Thoracic aorta (tissue), 2 donors: ENCODE measurements around the gene ASCC2. TPM values are rescaled to one million over a fixed set of nuclear protein-coding genes. Genes with fewer than 3 reads are reported as not detected.
"Not testable (repeated sequence)": the region's sequence is repeated elsewhere in the genome, so short reads cannot be mapped to it uniquely, and the experiment has no call there.

Experiments
- ATAC-seq: fragments of 150-250 bp; one replicate; pipeline ENCODE4 v1.8.0; 2017; ENCODE audit warnings: low read depth; ENCODE audit not compliant: insufficient number of reproducible peaks, low FRiP score
- DNase-seq: peaks from one replicate; pipeline ENCODE4 v3.0.0-alpha.2; 2020; ENCODE audit warnings: low spot score
- H3K27ac ChIP-seq, 2 donors: fragments of 200-600 bp; sonication (generic); 1 replicate in 1 of 2; 2 replicates in 1 of 2; pipeline ENCODE4 v1.5.1; 2016; ENCODE audit warnings: mild to moderate bottlenecking in 2 of 2, moderate library complexity in 2 of 2
- H3K27me3 ChIP-seq: fragments of 200-600 bp; sonication (generic); replicated peaks from 2 replicates; pipeline ENCODE4 v1.6.0; 2016; ENCODE audit warnings: mild to moderate bottlenecking; ENCODE audit not compliant: insufficient read depth
- H3K36me3 ChIP-seq: fragments of 200-600 bp; sonication (generic); one replicate; pipeline ENCODE4 v1.5.1; 2016
- H3K4me1 ChIP-seq, 2 donors: fragments of 200-600 bp; sonication (generic); 1 replicate in 1 of 2; 2 replicates in 1 of 2; pipeline versions ENCODE4 v1.5.1 to v1.6.0; 2016; ENCODE audit warnings: low read depth in 2 of 2, mild to moderate bottlenecking in 1 of 2; ENCODE audit not compliant: control insufficient read depth in 1 of 2
- H3K4me3 ChIP-seq: fragments of 200-600 bp; sonication (generic); 2 replicates; pipeline ENCODE4 v1.5.1; 2016; ENCODE audit warnings: mild to moderate bottlenecking
- H3K9me3 ChIP-seq: fragments of 200-600 bp; sonication (generic); 2 replicates; pipeline ENCODE4 v1.5.1; 2016
- CTCF ChIP-seq: fragments of 200-600 bp; sonication (generic); IDR thresholded peaks from one replicate; pipeline ENCODE4 v1.5.1; 2019; ENCODE audit warnings: antibody characterized with exemption
- total RNA-seq, 2 donors: library from RNA; depleted of rRNA; stranded (reverse); fragments of >200 nt; gene quantifications; one replicate each; pipeline versions ENCODE4 v1.1.0 to v1.2.3, GENCODE V29; 2016

ASCC2 gene
- total RNA-seq, 2 donors from 2014 or later, result 31.0 to 41.8 TPM

GRCh38 chr22:29867260-29867659, 29.2 kb upstream of the ASCC2 start:
- H3K27ac ChIP-seq, result no peak overlapping the region
- H3K4me1 ChIP-seq, result no peaks in the 10 kb centered on the region
- no peaks in the 10 kb centered on the region for H3K9me3 ChIP-seq
- no peaks in the 10 kb centered on the region for H3K36me3 ChIP-seq
- DNase-seq (no peak), ATAC-seq (no peak)
- H3K27me3 ChIP-seq, result no peaks in the 10 kb centered on the region
- no peak overlapping the region for H3K4me3 ChIP-seq
- no peak for TF ChIP-seq CTCF

DNA sequence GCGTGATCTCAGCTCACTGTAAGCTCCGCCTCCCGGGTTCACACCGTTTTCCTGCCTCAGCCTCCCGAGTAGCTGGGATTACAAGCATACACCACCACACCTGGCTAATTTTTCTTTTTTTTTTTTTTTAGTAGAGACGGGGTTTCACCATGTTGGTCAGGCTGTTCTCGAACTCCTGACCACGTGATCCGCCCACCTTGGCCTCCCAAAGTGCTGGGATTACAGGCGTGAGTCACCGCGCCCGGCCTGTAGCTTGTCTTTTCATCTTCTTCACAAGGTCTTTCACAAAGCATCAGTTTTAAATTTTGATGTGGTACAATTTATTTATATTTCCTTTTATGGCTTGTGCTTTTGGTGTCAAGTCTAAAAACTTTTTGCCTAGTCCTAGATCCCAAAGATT, 27.5 kb upstream of the ASCC2 start:
- H3K4me1 ChIP-seq, H3K27me3 ChIP-seq, ATAC-seq: not testable (repeated sequence)

GRCh38 chr22:29861672-29862297, 23.7 kb upstream of the ASCC2 start:
- Histone ChIP-seq H3K4me3 (no peak overlapping the region), H3K4me1 (peaks cover 0 to 6% of the 10 kb centered on the region in 2 donors), H3K27me3 (no peaks in the 10 kb centered on the region), H3K36me3 (no peaks in the 10 kb centered on the region), H3K9me3 (no peaks in the 10 kb centered on the region), H3K27ac (peak overlapping the region in 1 of 2 donors; percentile 0)
- no peak for TF ChIP-seq CTCF
- DNase-seq (no peak), ATAC-seq (no peak)

More for the DNA sequence above, 27.5 kb upstream of the ASCC2 start:
- not testable (repeated sequence) for H3K9me3 ChIP-seq, H3K27ac ChIP-seq, DNase-seq, H3K4me3 ChIP-seq, H3K36me3 ChIP-seq

- no peak for TF ChIP-seq CTCF
- no peaks in the 10 kb centered on the region for H3K9me3 ChIP-seq
- ATAC-seq, result no peak
- DNase-seq, result no peak
- no peak overlapping the region for H3K4me3 ChIP-seq
- H3K36me3 ChIP-seq, result no peaks in the 10 kb centered on the region
- peaks cover 0 to 6% of the 10 kb centered on the region in 2 donors for H3K4me1 ChIP-seq
- H3K27me3 ChIP-seq, result no peaks in the 10 kb centered on the region
- H3K27ac ChIP-seq, result no peak overlapping the region
Observed at GRCh38 chr22:29860006-29860766, 22.1 kb upstream of the ASCC2 start.

- not testable (repeated sequence) for H3K9me3 ChIP-seq, H3K4me3 ChIP-seq, H3K36me3 ChIP-seq, H3K27ac ChIP-seq, H3K4me1 ChIP-seq, DNase-seq, H3K27me3 ChIP-seq, ATAC-seq
Observed at GRCh38 chr22:29859030-29859429, 21.0 kb upstream of the ASCC2 start.

DNA sequence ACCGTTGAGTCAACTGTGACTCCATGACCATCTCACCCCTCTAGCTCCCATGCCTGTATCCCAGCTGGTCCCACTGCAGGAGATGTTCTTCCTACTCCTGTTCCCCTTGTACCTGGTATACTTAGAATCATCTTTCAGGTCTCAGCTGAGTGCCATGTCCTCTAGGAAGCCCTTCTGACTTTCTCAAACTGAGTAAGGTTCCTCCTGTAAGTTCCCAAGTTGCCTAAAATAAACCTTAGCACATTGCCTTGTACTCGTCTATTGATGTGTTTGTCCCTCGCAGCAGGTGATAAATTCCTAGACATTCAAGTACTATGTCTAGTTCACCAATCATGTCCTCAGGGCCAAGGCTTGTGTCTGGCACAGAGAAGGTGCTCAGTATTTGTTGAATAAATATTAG, 18.4 kb upstream of the ASCC2 start:
- Histone ChIP-seq H3K27ac (no peak overlapping the region), H3K9me3 (no peaks in the 10 kb centered on the region), H3K4me1 (peaks cover 0 to 1% of the 10 kb centered on the region in 2 donors), H3K36me3 (no peaks in the 10 kb centered on the region), H3K4me3 (no peak overlapping the region), H3K27me3 (no peaks in the 10 kb centered on the region)
- ATAC-seq (no peak), DNase-seq (no peak)
- TF ChIP-seq CTCF, result no peak
